ENCODE data around the gene BEND5.

BEND5 gene

GRCh38 chr1:48793863-48794262, 17.2 kb upstream of the BEND5 start:
- Histone ChIP-seq H3K36me3 (ENCODE audit: control insufficient read depth in 2 of 2, insufficient read depth in 1 of 2, low read length in 2 of 2) (no peaks in the 10 kb centered on the region), H3K27ac (ENCODE audit: extremely low read depth, low read depth, low read length) (no peak overlapping the region), H3K9me3 (ENCODE audit: control insufficient read depth, insufficient read depth, low read depth, low read length) (no peaks in the 10 kb centered on the region), H3K4me1 (ENCODE audit: control insufficient read depth, insufficient read depth, low read length) (no peaks in the 10 kb centered on the region), H3K4me3 (ENCODE audit: low read depth, low read length) (no peak overlapping the region)
- ChIA-PET POLR2A (no interaction called here), CTCF (no interaction called here)
- TF ChIP-seq ZNF138 (tag by site-specific recombination; IDR thresholded peaks at IDR 0.05; ENCODE audit: borderline replicate concordance) (no peak), ZNF621 (tag by site-specific recombination; IDR thresholded peaks at IDR 0.05) (no peak), ZNF623 (tag by site-specific recombination; IDR thresholded peaks at IDR 0.05) (no peak)

GRCh38 chr1:48792961-48793360, 16.3 kb upstream of the BEND5 start:
- Histone ChIP-seq H3K9me3 (ENCODE audit: control insufficient read depth, insufficient read depth, low read depth, low read length) (no peaks in the 10 kb centered on the region), H3K4me1 (ENCODE audit: control insufficient read depth, insufficient read depth, low read length) (no peaks in the 10 kb centered on the region), H3K4me3 (ENCODE audit: low read depth, low read length) (no peak overlapping the region), H3K27ac (ENCODE audit: extremely low read depth, low read depth, low read length) (no peak overlapping the region), H3K36me3 (ENCODE audit: control insufficient read depth in 2 of 2, insufficient read depth in 1 of 2, low read length in 2 of 2) (no peaks in the 10 kb centered on the region)
- ChIA-PET POLR2A (no interaction called here), CTCF (interaction anchor here (0.6 to 1.3 kb wide), 2 partner anchors 96 to 262 kb away, joined by 3 to 4 read pairs; no protein-coding TSS in a partner anchor)
- TF ChIP-seq ZSCAN18 (tag by site-specific recombination; IDR thresholded peaks at IDR 0.05) = no peak
- no peak for TF ChIP-seq ZNF404 (tag by site-specific recombination; IDR thresholded peaks at IDR 0.05)
- no peak for TF ChIP-seq OVOL3 (tag by site-specific recombination; IDR thresholded peaks at IDR 0.05)
- no peak for TF ChIP-seq OSR2 (tag by site-specific recombination; IDR thresholded peaks at IDR 0.05)
- no peak for TF ChIP-seq ZNF449 (tag by site-specific recombination; IDR thresholded peaks at IDR 0.05)
- no peak for TF ChIP-seq ZBTB49 (tag by site-specific recombination; IDR thresholded peaks at IDR 0.05; ENCODE audit: low read depth)
- TF ChIP-seq TCF7L2 (IDR thresholded peaks at IDR 0.05; ENCODE audit: borderline replicate concordance, low read depth, low read length) = no peak
- TF ChIP-seq MZF1 (tag by site-specific recombination; IDR thresholded peaks at IDR 0.05; ENCODE audit: borderline replicate concordance) = no peak
- TF ChIP-seq BCL11A (tag by site-specific recombination; IDR thresholded peaks at IDR 0.05; ENCODE audit: low read depth) = no peak
- no peak for TF ChIP-seq ZBTB10 (tag by site-specific recombination; IDR thresholded peaks at IDR 0.05)

GRCh38 chr1:48790397-48790796, 13.7 kb upstream of the BEND5 start:
- TF ChIP-seq ZNF354C (tag by site-specific recombination; IDR thresholded peaks at IDR 0.05; ENCODE audit: borderline replicate concordance, low read depth) (no peak), ZNF837 (tag by site-specific recombination; IDR thresholded peaks at IDR 0.05) (no peak)
- no peaks in the 10 kb centered on the region for H3K36me3 ChIP-seq (ENCODE audit: control insufficient read depth in 2 of 2, insufficient read depth in 1 of 2, low read length in 2 of 2)
- ChIA-PET POLR2A (no interaction called here), CTCF (interaction anchor here (1.0 kb wide), 1 partner anchor 27 kb away, joined by 3 read pairs; no protein-coding TSS in a partner anchor)
- no peak overlapping the region for H3K27ac ChIP-seq (ENCODE audit: extremely low read depth, low read depth, low read length)
- H3K4me3 ChIP-seq (ENCODE audit: low read depth, low read length) = no peak overlapping the region
- H3K4me1 ChIP-seq (ENCODE audit: control insufficient read depth, insufficient read depth, low read length) = no peaks in the 10 kb centered on the region
- H3K9me3 ChIP-seq (ENCODE audit: control insufficient read depth, insufficient read depth, low read depth, low read length) = no peaks in the 10 kb centered on the region

Measured in HEK293 (cell line).